ENCODE data around the gene CBFB.

CBFB gene

GRCh38 chr16:67082891-67083290 lies 53.9 kb downstream of the CBFB start:
- TF ChIP-seq EP300 (IDR thresholded peaks at IDR 0.05; ENCODE audit: borderline replicate concordance) = no peak
- TF ChIP-seq, protein P1, sequence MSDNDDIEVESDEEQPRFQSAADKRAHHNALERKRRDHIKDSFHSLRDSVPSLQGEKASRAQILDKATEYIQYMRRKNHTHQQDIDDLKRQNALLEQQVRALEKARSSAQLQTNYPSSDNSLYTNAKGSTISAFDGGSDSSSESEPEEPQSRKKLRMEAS (IDR thresholded peaks at IDR 0.05) = no peak
- no peak for TF ChIP-seq EGR1 (IDR thresholded peaks at IDR 0.05)
- no peak for TF ChIP-seq CREB1 (IDR thresholded peaks at IDR 0.05; ENCODE audit: low read depth)
- no peak for TF ChIP-seq RAD21 (IDR thresholded peaks at IDR 0.05; ENCODE audit: low read depth)
- TF ChIP-seq FOXM1 (IDR thresholded peaks at IDR 0.05; ENCODE audit: borderline replicate concordance, low read depth) = no peak
- no peak for TF ChIP-seq TAF1 (IDR thresholded peaks at IDR 0.05; ENCODE audit: low read depth)
- no peak for TF ChIP-seq TEAD4 (IDR thresholded peaks at IDR 0.05)
- no peak for TF ChIP-seq REST (IDR thresholded peaks at IDR 0.05; ENCODE audit: low read depth)
- TF ChIP-seq NFIC (IDR thresholded peaks at IDR 0.05) = no peak
- TF ChIP-seq YY1 (IDR thresholded peaks at IDR 0.05; ENCODE audit: low read depth) = no peak
- no peak for TF ChIP-seq CEBPB (IDR thresholded peaks at IDR 0.05)
- TF ChIP-seq, protein P2, sequence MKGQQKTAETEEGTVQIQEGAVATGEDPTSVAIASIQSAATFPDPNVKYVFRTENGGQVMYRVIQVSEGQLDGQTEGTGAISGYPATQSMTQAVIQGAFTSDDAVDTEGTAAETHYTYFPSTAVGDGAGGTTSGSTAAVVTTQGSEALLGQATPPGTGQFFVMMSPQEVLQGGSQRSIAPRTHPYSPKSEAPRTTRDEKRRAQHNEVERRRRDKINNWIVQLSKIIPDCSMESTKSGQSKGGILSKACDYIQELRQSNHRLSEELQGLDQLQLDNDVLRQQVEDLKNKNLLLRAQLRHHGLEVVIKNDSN (IDR thresholded peaks at IDR 0.05) = no peak
- TF ChIP-seq TCF12 (IDR thresholded peaks at IDR 0.05; ENCODE audit: low read depth) = no peak
- TF ChIP-seq ZBTB7A (IDR thresholded peaks at IDR 0.05; ENCODE audit: low read depth) = no peak

DNA sequence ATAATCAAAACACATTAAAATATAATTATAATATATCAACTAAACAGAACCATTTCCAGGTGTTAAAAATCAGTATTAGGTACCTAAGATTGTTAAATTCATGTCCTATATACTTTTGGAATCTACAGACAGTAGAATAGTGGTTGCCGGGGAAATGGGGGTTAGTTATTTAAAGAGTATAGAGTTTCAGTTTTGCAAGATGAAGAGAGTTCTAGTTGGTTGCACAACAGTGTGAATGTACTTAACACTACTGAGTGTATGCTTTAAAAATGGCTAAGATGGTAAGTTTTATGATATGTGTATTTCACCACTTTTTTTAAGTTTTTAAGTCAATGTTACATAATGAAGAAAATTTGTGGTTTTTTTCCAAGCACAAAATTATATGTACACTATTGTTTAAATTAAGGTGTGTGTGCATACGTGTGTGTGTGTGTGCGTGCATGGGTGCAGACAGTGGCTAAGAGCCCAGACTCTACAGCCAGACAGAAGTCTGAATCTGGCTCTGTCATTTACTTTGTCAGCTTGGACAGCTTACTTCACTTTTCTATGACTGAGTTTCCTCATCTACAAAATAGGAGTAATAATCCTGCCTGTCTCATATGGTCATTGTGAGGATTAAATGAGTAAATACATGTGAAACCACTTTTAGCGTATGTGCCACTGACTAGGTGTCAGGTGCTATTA lies 55.5 kb downstream of the CBFB start:
- TF ChIP-seq, protein P1 (IDR thresholded peaks at IDR 0.05) = no peak
- peak; percentile 73; the same call in 1 of the 2 replicates for TF ChIP-seq CEBPB (IDR thresholded peaks at IDR 0.05)

- TF ChIP-seq TCF12 (IDR thresholded peaks at IDR 0.05; ENCODE audit: low read depth) = no peak
Measured at GRCh38 chr16:67086822-67087221, 57.9 kb downstream of the CBFB start.

DNA sequence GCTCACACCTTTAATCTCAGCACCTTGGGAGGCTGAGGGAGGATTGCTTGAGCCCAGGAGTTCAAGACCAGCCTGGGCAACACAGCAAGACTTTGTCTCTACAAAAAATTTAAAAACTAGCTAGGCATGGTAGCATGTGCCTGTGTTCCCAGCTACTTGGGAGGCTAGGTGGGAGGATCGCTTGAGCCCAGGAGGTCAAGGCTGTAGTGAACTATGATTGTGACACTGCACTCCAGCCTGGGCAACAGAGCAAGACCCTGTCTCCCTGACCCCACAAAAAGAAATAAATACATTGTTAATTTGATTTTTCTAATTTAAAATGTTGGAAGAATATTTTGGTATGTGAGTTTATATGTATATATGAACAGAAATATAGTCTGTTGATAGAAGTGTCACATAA lies 58.3 kb downstream of the CBFB start:
- TF ChIP-seq NFIC (IDR thresholded peaks at IDR 0.05) = no peak
- no peak for TF ChIP-seq CREB1 (IDR thresholded peaks at IDR 0.05; ENCODE audit: low read depth)
- TF ChIP-seq CEBPB (IDR thresholded peaks at IDR 0.05) = no peak
- no peak for TF ChIP-seq TAF1 (IDR thresholded peaks at IDR 0.05; ENCODE audit: low read depth)
- no peak for TF ChIP-seq RAD21 (IDR thresholded peaks at IDR 0.05; ENCODE audit: low read depth)
- TF ChIP-seq YY1 (IDR thresholded peaks at IDR 0.05; ENCODE audit: low read depth) = no peak
- TF ChIP-seq FOXM1 (IDR thresholded peaks at IDR 0.05; ENCODE audit: borderline replicate concordance, low read depth) = no peak
- TF ChIP-seq REST (IDR thresholded peaks at IDR 0.05; ENCODE audit: low read depth) = no peak
- TF ChIP-seq TCF12 (IDR thresholded peaks at IDR 0.05; ENCODE audit: low read depth) = no peak
- TF ChIP-seq ZBTB7A (IDR thresholded peaks at IDR 0.05; ENCODE audit: low read depth) = no peak
- no peak for TF ChIP-seq EP300 (IDR thresholded peaks at IDR 0.05; ENCODE audit: borderline replicate concordance)
- TF ChIP-seq TEAD4 (IDR thresholded peaks at IDR 0.05) = no peak
- TF ChIP-seq, protein P2 (IDR thresholded peaks at IDR 0.05) = no peak
- no peak for TF ChIP-seq EGR1 (IDR thresholded peaks at IDR 0.05)
- TF ChIP-seq, protein P1 (IDR thresholded peaks at IDR 0.05) = no peak

DNA sequence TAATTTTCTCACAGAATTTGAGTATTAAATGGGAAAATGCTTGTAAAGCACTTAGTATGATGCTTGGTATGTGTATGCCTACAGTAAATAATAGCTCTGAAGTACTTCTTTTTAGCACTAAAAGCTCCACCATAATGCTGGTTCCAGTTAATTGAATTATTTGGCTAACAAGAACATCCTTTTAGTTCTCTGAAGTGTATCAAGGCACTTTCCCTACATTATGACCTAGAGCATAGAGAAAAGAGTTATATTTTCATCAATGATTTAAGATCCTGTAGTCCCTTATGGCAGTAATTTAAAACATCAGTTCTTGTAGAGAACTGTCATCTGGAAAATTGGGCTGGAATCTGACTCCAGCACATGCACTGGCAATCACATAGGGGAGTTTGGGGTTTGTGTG lies 58.9 kb downstream of the CBFB start:
- no peak for TF ChIP-seq YY1 (IDR thresholded peaks at IDR 0.05; ENCODE audit: low read depth)
- no peak for TF ChIP-seq NFIC (IDR thresholded peaks at IDR 0.05)
- TF ChIP-seq TAF1 (IDR thresholded peaks at IDR 0.05; ENCODE audit: low read depth) = no peak
- no peak for TF ChIP-seq FOXM1 (IDR thresholded peaks at IDR 0.05; ENCODE audit: borderline replicate concordance, low read depth)
- TF ChIP-seq RAD21 (IDR thresholded peaks at IDR 0.05; ENCODE audit: low read depth) = no peak
- no peak for TF ChIP-seq EP300 (IDR thresholded peaks at IDR 0.05; ENCODE audit: borderline replicate concordance)
- TF ChIP-seq CREB1 (IDR thresholded peaks at IDR 0.05; ENCODE audit: low read depth) = no peak
- TF ChIP-seq REST (IDR thresholded peaks at IDR 0.05; ENCODE audit: low read depth) = no peak
- TF ChIP-seq TCF12 (IDR thresholded peaks at IDR 0.05; ENCODE audit: low read depth) = no peak
- TF ChIP-seq EGR1 (IDR thresholded peaks at IDR 0.05) = no peak

Measured in Ishikawa (cell line).